PC-9 (cell line): ENCODE results near the gene GFRA1. TPM values are rescaled to one million over a fixed set of nuclear protein-coding genes. Genes with fewer than 3 reads are reported as not detected.

ENCODE experiments used
- BruUV-seq: library from RNA; stranded (reverse); fragments of 400-500 nt; replicated peaks from 2 replicates; lab custom pipeline; 2021; lab: Mats Ljungman, UMichigan
- CTCF ChIA-PET: fragments of 300-600 bp; sonication (Branson Sonifier 250); formaldehyde crosslinking; loops from one replicate; lab custom pipeline; 2022; ENCODE audit warnings: antibody characterized with exemption; lab: Charles Lee
- POLR2A ChIA-PET: fragments of 300-600 bp; sonication (Branson Sonifier 250); formaldehyde crosslinking; loops from one replicate; lab custom pipeline; 2022; ENCODE audit warnings: antibody characterized with exemption; ENCODE audit not compliant: unreplicated experiment; lab: Charles Lee
- DNase-seq, 2 experiments: peaks; one replicate each; pipeline versions ENCODE4 v3.0.0 to v3.0.0-alpha.2; 2015 to 2022; ENCODE audit warnings: mixed read lengths in 1 of 2
- H2AFZ ChIP-seq: fragments of 200-600 bp; sonication (generic); 2 replicates; pipeline ENCODE4 v1.8.1; 2017; ENCODE audit warnings: antibody characterized with exemption
- H3F3A ChIP-seq: fragments of 200-600 bp; sonication (generic); 2 replicates; pipeline ENCODE4 v1.8.1; 2017; ENCODE audit warnings: antibody characterized with exemption, mild to moderate bottlenecking, low read depth; ENCODE audit not compliant: insufficient read depth
- H3K27ac ChIP-seq: fragments of 200-600 bp; sonication (generic); 2 replicates; pipeline ENCODE4 v1.6.1; 2016; ENCODE audit warnings: mixed run types
- H3K27me3 ChIP-seq: fragments of 200-600 bp; sonication (generic); 2 replicates; pipeline ENCODE4 v1.6.1; 2016; ENCODE audit warnings: low read depth, mixed run types; ENCODE audit not compliant: insufficient read depth
- H3K36me3 ChIP-seq: fragments of 200-600 bp; sonication (generic); 2 replicates; pipeline ENCODE4 v1.6.1; 2016; ENCODE audit warnings: low read depth, mixed run types
- H3K4me1 ChIP-seq: fragments of 200-600 bp; sonication (generic); replicated peaks from 2 replicates; pipeline ENCODE4 v1.6.1; 2016; ENCODE audit warnings: mixed run types; ENCODE audit not compliant: insufficient read depth
- H3K4me2 ChIP-seq: fragments of 200-600 bp; sonication (generic); 2 replicates; pipeline ENCODE4 v1.6.1; 2017; ENCODE audit warnings: mixed run types
- H3K4me3 ChIP-seq: fragments of 200-600 bp; sonication (generic); 2 replicates; pipeline ENCODE4 v1.6.1; 2016; ENCODE audit warnings: mixed run types
- H3K79me2 ChIP-seq: fragments of 200-600 bp; sonication (generic); 2 replicates; pipeline ENCODE4 v1.6.1; 2017; ENCODE audit warnings: low read depth, mixed run types
- H3K9me2 ChIP-seq: fragments of 200-600 bp; sonication (generic); 2 replicates; pipeline ENCODE4 v1.8.1; 2017; ENCODE audit warnings: mild to moderate bottlenecking; ENCODE audit not compliant: insufficient read depth
- H3K9me3 ChIP-seq: fragments of 200-600 bp; sonication (generic); 2 replicates; pipeline ENCODE4 v1.8.1; 2016; ENCODE audit warnings: low read depth; ENCODE audit not compliant: insufficient read depth
- H4K20me1 ChIP-seq: fragments of 200-600 bp; sonication (generic); 2 replicates; pipeline ENCODE4 v1.8.1; 2017; ENCODE audit not compliant: insufficient read depth
- CTCF ChIP-seq: fragments of 200-600 bp; sonication (generic); conservative IDR thresholded peaks from 2 replicates; pipeline ENCODE4 v1.6.1; 2017; ENCODE audit warnings: mixed run types, antibody characterized with exemption, mild to moderate bottlenecking, moderate library complexity
- EZH2 ChIP-seq: fragments of 200-600 bp; sonication (generic); IDR thresholded peaks from 2 replicates; pipeline ENCODE4 v1.8.0; 2017; ENCODE audit warnings: antibody characterized with exemption, low read depth
- intact Hi-C: fragments of 100-400 bp; cut with micrococcal nuclease; formaldehyde crosslinking; loops from one replicate; pipeline ENCODE4 v1.10.0; 2022; ENCODE audit not compliant: unreplicated experiment
- total RNA-seq: library from RNA; stranded (reverse); gene quantifications from 2 replicates; pipeline ENCODE4 v1.2.3, GENCODE V29; 2021

GFRA1 gene
- total RNA-seq, 1 experiment from 2014 or later, result 0.11 TPM

- Histone ChIP-seq H3K4me3 (no peak overlapping the region), H3K9me2 (no peaks in the 10 kb centered on the region), H3F3A (no peaks in the 10 kb centered on the region), H3K9me3 (no peaks in the 10 kb centered on the region), H3K27ac (no peak overlapping the region), H3K27me3 (peaks cover 3% of the 10 kb centered on the region; the same call in 1 of the 2 replicates), H3K4me1 (no peaks in the 10 kb centered on the region), H4K20me1 (no peaks in the 10 kb centered on the region), H3K4me2 (no peak overlapping the region), H3K36me3 (no peaks in the 10 kb centered on the region), H2AFZ (no peak overlapping the region), H3K79me2 (no peaks in the 10 kb centered on the region)
- intact Hi-C loops, result no loop called here
- BruUV-seq, result no TSS peak
- CTCF ChIA-PET, result no interaction called here
- DNase-seq, result no peak
- TF ChIP-seq EZH2 (no peak), CTCF (no peak)
- POLR2A ChIA-PET, result no interaction called here
Measured at GRCh38 chr10:116197946-116198675, 74.9 kb downstream of the GFRA1 start.

GRCh38 chr10:116195583-116195982 is 77.4 kb downstream of the GFRA1 start:
- BruUV-seq, result no TSS peak

GRCh38 chr10:116195039-116195438 is 78.0 kb downstream of the GFRA1 start:
- no peak overlapping the region for H3K27ac ChIP-seq
- intact Hi-C loops, result no loop called here
- no peak overlapping the region for H3K4me2 ChIP-seq
- H3K4me3 ChIP-seq, result no peak overlapping the region
- no peaks in the 10 kb centered on the region for H3K9me2 ChIP-seq
- CTCF ChIA-PET, result no interaction called here
- no peaks in the 10 kb centered on the region for H4K20me1 ChIP-seq
- H3K27me3 ChIP-seq, result peaks cover 3% of the 10 kb centered on the region; the same call in 1 of the 2 replicates
- H2AFZ ChIP-seq, result no peak overlapping the region
- no peaks in the 10 kb centered on the region for H3K79me2 ChIP-seq
- no peaks in the 10 kb centered on the region for H3F3A ChIP-seq
- H3K9me3 ChIP-seq, result no peaks in the 10 kb centered on the region
- H3K4me1 ChIP-seq, result no peaks in the 10 kb centered on the region
- DNase-seq, result no peak
- no peaks in the 10 kb centered on the region for H3K36me3 ChIP-seq
- no peak for TF ChIP-seq CTCF
- no peak for TF ChIP-seq EZH2
- no TSS peak for BruUV-seq
- POLR2A ChIA-PET, result no interaction called here

More at GRCh38 chr10:116195583-116195982, 77.4 kb downstream of the GFRA1 start:
- Histone ChIP-seq H3K9me3 (no peaks in the 10 kb centered on the region), H3K27me3 (peaks cover 3% of the 10 kb centered on the region; the same call in 1 of the 2 replicates), H3K27ac (no peak overlapping the region), H4K20me1 (no peaks in the 10 kb centered on the region), H3K4me3 (no peak overlapping the region), H2AFZ (no peak overlapping the region), H3K79me2 (no peaks in the 10 kb centered on the region), H3K36me3 (no peaks in the 10 kb centered on the region), H3K4me2 (no peak overlapping the region), H3K9me2 (no peaks in the 10 kb centered on the region), H3K4me1 (no peaks in the 10 kb centered on the region), H3F3A (no peaks in the 10 kb centered on the region)
- no peak for DNase-seq
- intact Hi-C loops, result no loop called here
- POLR2A ChIA-PET, result no interaction called here
- TF ChIP-seq EZH2 (no peak), CTCF (no peak)
- CTCF ChIA-PET, result no interaction called here
